HUDEP-2 (cell line): ENCODE measurements around the gene PKNOX2.

Source experiments
- DNase-seq, 76 experiments: peaks; one replicate each; lab custom pipeline; 2025; ENCODE audit not compliant: unreplicated experiment in 76 of 76; lab: John Stamatoyannopoulos, UW

PKNOX2 gene

GRCh38 chr11:125154378-125155099 lies 10.0 kb upstream of the PKNOX2 start:
- no peak for DNase-seq

DNA sequence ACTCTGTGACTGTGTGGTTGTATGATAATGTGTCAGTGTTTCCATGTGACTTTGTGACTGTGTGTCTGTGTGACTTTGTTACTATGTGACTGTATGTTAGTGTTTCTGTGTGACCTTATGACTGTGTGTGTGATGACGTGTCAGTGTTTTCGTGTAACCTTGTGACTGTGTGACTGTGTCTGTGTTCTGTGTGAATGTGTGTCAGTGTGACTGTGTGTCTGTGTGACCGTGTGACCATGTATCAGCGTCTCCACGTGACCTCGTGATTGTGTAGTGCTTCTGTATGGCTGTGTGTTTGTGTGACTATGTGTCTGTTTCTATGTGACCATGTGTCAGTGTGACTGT lies 9.5 kb upstream of the PKNOX2 start:
- DNase-seq, result no peak

DNA sequence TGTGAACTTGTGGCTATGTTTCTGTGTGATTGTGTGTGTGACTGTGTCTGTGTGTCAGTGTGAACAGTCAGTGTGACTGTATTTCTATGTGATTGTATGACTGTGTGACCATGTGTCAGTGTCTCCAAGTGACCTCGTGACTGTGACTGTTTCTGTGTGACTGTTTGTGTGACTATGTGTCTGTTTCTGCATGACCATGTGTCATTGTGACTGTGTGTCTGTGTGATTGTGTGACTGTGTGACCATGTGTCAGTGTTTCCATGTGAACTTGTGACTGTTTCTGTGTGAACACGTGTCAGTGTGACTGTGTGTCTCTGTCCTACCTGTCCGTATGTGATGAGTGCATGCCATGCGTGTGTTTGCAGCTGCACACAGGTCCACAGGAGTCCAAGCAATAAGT lies 8.8 kb upstream of the PKNOX2 start:
- DNase-seq, result no peak

- DNase-seq, result no peak
These were observed 8.0 kb upstream of the PKNOX2 start for GRCh38 chr11:125156346-125157117.

GRCh38 chr11:125157118-125157733 lies 7.3 kb upstream of the PKNOX2 start:
- no peak for DNase-seq

- no peak for DNase-seq
These were observed 6.4 kb upstream of the PKNOX2 start for GRCh38 chr11:125157953-125158680.

DNA sequence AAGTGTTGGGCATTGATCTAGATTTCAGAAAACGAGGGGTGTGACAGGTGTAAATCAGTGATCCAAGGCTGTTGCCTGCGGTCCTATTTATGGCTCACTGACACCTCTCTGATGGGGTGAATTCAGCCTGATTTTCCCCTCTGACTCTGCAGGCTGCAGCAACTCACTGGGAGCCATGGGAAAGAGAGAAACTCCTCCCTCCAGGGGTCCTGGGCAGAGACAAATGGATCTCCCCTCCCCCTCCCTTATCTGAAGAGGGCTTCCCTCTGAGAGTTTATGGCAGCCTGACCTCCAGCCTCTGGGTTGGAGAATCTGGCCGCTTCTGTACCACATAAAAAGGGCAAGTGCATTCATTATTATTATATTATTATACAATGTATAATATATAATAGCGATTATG lies 1.8 kb upstream of the PKNOX2 start:
- no peak for DNase-seq

DNA sequence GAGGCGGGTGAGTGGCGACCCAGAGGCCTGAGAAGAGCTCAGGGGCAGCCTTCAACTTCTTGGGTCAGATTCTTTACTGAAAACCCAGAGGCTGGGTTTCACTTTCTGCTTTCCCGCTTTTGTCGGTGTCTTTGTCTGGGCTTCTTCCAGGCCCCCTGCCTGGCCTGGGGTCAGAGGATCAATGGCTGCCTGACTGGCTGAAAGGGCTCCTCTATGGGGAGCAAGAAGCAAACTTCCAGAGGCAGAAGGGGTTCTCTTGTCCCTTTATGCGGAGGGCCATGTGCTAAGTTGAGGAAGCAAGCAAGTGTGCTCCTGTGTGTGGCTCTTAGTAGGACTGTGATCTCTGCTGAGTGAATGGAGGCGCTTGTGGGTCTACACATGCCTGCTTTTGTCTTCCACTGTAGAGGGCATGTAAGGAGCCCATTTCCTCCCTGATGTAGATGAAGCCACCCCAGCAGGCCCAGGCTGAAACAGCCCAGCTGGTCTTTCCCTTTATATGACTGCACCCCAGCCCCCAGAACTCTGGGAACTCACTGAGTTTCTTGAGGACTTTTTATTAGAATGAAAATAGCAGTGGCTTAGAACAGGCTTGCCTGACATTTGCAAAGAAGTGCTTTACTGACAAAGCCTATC lies 1.0 kb upstream of the PKNOX2 start:
- DNase-seq, result no peak

DNA sequence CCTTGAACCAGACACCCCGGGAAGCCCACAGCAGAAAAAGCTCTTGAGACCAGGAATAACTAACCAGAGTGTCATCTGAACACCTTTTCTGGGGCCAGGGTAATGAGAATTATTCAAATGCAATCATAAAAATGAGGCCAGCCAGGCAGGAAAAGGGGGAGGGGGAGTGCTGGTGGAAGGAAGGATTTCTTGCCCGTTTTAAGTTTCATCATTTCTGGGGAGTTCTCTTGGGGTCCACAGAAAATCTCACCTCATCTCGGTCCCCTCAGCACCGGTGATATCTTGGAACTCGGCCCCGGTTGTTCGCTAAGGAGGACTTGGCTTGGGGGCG lies 495 bp upstream of the PKNOX2 start:
- no peak for DNase-seq

- DNase-seq, result no peak
These were observed 726 bp downstream of the PKNOX2 start for GRCh38 chr11:125165111-125165842.

- DNase-seq, result no peak
These were observed 1.6 kb downstream of the PKNOX2 start for GRCh38 chr11:125165843-125166763.

DNA sequence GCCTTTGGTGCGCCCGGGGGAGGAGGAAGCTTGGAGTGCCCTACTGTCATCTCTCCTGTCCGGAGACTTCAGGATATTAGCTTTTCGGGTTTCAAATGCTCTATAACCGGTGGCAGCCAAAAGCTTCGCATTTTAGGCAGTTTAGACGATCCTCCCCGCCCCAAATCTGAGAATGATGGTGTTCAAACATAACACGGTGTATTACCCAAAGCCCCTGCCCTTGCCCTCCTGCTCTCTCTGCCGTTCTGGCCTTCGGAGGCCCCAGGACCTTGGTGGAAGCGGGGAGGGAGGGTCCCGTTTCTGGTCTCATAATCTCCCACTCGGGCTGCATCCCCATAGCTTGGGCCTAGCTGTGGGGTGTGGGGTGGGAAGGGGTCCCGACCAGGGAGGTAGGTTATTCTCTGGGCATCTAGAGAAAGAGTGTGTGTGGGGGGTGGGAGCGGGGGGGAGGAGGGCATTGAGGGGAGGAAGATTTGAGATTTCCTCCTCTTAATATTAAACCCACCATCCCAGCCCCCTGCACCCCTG lies 2.3 kb downstream of the PKNOX2 start:
- DNase-seq, result no peak

- no peak for DNase-seq
These were observed 2.9 kb downstream of the PKNOX2 start for GRCh38 chr11:125167292-125167953.

DNA sequence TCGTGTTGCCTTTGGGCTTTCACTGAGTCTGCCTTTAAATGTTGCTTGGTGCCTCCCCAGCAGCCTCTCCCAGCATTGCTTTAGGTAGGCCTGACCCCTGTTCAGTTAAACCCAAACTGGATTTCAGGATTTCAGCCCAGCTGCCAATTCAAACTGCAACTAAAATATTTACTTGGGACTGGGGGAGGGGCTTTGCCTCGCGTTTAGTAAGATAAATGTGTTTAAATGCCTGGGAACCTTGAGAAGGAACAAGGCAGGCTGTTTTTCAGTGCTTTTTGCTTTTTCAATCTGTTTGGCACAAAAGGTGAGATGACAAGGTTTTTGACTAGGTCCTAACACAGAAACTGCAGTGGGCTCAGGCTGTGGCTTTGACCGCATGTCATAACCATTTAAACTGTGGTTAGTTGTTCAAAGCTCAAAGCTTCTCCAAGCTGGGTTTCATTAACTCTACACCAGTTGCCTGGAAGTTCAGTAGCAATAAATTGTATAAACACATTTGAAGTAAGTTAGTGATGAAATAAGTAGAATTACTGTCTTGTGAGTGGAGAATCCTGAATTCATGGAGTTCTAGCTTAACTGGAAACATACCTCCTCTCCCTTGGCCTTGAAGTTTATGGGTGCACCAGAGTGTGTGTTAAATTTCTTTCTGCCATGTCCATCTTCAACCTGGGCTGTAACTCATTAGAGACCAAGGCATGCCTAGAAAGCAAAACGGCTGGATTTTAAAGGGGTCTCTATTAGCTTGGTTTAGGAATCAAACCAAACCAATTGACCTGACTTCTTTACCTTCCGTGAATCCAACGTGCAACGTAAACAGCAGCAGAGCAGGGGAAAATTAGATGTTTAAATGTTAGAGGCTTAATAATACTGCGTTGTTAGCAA lies 3.6 kb downstream of the PKNOX2 start:
- no peak for DNase-seq

DNA sequence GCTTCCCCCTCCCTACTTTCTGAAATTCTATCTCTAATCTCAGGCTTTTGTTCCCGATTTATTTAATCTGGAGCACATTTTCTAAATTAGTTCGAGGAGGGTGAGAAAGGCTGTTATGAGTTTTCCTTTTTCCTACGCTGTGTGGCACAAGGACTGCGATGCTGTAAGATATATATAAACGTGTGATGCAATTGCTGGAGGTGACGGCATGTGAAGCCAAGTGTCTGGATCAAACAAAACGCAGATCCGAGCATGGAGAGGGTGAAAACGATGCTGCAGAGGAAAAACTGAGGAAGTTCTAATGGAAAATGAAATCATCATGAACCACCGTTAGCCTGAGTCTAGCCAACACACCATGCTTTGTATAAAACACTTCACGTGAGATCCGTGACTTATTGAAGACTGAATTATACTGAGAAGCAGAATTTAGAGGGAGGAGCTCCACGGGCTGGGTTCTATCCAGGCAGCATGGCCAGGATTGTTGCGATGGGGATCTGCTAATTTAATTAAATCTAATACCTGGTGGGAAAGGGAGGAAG lies 4.4 kb downstream of the PKNOX2 start:
- no peak for DNase-seq

DNA sequence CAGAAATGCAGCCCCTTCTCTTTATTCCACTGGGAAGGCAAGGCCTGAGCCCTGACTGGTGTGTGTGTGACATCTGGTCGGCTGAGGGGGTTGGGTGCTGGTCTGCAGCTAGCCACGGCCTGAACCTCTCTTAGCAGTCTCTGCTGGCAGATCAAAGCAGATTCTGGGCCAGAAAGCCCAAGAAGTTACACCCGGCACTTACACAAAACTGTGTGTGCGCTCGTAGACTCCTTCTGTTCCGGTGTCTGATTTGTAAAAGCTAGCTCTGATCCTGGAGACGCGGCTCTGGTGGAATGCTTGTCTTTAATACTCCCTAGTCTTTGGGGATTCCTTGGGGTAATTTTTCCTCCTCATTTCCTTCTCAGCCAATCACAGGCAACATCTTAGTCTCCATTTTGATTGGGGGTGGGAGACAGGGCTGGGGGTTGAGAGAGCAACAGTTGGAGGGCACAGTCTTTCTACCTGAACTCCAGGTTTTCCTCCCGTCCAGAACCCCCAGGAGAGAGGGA lies 5.5 kb downstream of the PKNOX2 start:
- DNase-seq, result no peak

DNA sequence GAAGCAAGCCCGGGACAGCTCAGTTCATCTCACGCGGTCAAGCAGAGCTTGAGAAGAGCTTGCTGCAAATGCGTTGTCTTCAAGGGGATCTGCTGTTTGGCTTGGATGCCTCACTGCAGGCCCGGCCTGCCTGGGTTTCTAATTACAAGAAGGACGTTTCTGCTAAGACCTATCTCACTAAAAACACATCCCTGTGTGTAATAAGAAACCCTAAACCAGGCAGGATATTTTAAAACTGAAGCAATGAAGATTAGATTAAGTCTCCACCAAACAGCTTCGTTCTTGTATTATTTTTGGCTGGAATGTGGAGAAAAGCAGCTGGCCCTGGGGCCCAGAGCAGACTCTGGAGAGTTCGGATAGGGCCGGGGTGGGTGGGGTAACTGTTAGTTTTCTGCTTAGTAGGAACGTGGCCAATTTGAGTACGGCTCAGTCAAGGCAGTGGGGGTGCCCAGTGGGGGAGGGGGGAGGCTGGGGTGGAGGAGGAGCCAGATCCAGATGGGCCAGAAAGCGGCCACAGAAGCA lies 6.0 kb downstream of the PKNOX2 start:
- peak in 6 of 76 experiments; percentile 3 to 38 (median 29) for DNase-seq
